HG03469 (cell line): ENCODE results near the gene MBTPS1.

Source experiments
- ATAC-seq: cut with Tn5 transposase; IDR thresholded peaks from one replicate; pipeline ENCODE4 v1.9.1; 2021; ENCODE audit warnings: mild to moderate bottlenecking, moderate library complexity, moderate number of reproducible peaks; ENCODE audit not compliant: unreplicated experiment

Gene MBTPS1

DNA sequence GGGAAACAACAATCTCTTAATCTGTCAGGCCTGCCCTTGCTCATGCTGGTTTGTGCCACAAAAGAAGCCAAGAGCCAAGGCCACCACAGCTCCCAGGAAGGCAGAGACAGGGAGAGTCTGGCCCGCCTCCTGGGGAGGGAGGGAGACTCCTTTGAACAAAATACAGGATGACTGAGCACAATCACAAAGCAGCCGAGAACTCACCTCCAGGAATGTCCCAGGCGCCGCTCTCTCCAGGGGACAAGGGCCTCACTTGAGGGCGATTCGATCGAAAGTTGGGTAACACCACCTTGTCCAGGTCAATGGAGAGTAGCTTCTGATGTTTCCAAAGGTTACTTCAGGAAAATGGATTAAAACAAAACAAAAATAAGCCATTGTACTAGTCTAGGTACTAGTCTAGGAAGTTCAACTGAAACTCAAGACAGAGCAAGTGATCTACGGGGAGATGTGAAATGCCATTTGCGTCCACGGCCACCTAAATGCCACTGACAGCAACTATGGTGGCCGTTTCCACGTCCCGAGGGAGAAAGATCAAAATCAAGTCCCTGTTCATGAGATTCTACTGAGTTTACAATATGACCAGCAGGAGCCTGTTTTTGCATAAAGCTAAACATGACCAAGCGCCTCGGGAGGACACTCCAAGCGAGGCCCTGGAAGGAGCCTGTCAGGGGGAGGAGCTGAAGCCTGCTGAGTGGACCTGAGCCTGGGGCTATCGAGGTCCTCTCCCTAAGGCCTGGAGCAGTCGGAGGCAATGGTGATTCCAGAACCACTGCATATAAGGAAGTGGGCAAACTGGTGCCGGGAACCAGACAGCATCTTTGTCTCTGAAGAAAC lies 60.7 kb downstream of the MBTPS1 start:
- no peak for ATAC-seq

DNA sequence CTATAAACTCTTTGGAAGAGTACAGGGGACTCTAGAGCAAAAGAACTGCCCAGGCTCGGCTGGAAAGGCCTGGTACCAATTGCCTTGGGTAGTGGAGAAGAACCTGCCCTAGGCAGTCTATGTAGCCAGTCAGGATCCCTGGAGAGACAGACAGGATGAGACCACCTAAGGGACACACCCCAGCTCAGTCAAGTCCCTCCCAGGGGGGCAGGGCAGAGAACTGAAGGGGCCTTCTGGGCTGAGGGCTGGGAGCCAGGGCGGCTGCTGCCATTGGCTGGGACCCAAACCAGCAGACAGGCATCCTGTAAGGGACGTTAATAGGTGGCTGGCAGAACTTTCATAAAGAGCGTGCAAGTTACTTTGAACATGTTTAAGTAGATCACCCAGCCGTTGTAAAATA lies 61.4 kb downstream of the MBTPS1 start:
- ATAC-seq, result no peak

DNA sequence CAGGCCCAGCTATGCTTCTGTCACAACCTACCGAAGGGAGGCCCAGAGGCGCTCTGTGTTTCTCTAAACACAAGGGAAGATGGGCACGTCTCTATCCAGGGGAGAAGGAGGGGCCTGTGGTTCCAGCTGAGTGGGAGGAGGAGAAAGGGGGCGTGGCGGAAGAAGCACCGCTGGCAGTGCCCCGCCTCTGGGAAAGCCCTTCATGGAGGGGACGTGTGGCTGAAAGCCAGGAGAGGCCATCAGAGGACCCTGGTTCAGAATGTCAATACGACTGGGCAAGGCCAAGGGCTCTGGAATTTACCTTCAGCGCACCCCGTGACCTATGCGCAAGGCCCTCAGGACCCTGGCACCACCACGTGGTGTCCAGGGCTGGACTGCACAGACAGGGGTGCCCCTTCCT lies 61.8 kb downstream of the MBTPS1 start:
- no peak for ATAC-seq

DNA sequence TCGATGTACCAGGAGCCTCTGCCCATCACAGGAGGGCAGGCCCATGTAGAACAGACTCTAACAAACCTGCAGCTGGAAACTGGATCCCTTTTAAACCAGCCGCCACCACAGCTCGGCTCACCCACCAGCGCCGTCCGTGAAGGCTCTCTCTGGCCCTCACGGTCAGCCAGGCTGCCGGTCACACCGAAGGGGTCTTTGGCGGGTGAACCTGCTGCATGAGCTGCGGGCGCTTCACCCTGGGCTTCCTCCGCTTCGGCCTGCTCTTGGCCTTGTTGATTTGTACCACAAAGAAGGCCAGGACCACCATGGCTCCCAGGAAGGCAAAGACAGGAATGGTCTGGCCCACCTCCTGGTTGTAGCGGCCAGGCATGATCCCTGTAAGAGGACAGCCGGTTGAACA lies 62.5 kb downstream of the MBTPS1 start:
- ATAC-seq, result no peak

DNA sequence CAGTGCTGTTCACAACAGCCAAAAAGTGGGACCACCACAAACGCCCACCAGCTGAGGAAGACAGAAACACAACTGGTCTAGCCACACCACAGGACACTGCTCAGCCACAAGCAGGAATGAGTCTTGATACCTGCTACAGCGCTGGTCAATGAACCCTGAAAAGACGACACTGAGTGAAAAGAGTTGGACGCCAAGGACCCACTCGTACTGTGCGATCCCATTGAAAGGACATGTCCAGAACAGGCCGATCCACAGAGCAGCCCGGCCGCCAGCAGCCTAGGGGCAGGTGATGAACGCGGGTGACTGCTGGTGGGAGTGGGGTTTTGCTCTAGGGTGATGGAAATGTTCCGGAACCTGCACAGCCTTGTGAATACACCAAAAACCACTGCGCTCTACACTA lies 63.5 kb downstream of the MBTPS1 start:
- no peak for ATAC-seq

DNA sequence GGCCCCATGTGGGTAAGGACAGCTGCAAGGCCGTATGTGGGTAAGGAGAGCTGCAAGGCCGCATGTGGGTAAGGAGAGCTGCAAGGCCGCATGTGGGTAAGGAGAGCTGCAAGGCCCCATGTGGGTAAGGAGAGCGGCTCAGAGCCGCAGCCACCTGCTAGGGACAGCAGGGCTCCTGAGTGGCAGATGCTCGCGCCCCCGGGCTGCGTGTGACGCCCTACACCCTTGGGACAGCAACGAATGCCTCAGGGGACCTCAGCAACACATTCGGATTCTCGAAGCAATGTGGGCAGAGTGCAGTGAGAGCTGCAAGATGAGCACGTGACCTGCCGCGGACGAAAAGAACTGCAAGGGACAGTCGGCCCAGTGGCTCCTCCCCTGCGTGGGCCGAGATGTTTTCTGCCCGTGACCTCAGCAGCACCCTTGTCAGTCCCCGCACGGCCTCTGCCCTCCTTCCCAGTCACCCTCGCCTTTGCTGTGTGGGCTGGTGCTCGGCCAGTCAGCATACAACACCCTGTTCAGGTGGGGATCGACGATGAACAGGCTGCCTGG lies 64.6 kb downstream of the MBTPS1 start:
- no peak for ATAC-seq

DNA sequence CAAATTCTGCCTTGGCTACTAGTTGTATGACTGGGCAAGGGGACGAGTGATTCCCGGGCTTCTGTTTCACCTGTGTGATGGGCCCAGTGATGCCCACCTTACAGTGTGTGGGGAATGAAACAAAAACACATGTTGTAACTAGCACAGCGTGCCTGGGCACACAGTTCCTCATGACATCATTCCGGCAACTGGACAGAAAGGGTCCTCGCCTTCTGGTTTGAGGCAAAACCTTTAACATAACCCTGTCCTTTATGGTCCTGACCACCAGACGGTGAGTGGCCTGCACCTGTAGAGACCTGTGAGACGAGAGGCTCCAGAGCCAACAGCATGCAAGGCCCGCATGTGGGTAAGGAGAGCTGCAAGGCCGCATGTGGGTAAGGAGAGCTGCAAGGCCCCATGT lies 66.4 kb downstream of the MBTPS1 start:
- no peak for ATAC-seq

DNA sequence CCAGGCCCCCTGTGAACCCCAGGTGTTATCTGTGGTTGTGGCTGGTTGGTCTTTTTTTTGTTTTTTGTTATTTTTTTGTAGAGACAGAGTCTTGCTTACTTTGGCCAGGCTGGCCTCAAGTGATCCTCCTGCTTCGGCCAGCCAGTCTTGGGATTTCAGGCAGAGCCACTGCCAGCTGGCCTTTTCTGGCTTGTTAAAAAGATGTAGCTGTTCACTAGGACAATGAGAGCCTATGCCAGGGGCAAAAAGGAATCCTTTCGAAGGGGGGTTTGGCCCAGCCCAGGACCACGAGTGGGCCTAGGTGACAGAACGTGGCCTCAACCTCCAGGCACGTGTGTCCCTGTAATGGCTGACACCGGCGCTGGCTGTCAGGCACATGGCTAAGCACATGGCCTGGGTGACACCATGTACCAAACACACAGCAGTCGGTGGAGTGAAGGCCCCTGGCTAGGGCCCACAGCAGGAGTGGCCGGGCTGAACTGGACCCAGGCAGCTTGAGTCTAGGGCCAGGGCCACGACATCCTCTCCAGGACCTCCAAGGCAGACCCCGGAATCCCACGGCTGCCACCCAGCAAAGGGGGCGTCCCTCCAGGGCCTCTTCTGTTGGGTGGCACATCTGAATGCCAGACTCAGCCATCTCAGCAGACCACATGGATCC lies 67.2 kb downstream of the MBTPS1 start:
- ATAC-seq, result no peak

DNA sequence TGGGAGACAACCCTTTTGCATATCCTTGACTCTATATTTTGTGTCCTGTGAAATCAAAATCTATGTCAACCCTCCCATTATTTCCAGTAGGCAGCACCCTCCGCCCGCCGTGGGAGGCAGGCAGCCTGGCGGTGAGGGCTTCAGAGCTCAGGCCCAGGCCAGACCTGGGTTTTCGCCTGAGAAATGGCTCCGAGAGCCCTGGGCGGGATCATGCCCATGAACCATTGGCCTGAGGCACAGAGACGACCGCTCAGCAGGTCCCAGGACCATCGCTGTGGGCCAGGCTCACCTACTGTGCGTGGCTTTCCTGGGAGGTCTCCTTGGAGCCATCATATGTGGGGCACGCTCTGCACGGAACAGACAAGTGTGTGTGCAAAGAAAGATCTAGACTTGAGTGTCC lies 67.9 kb downstream of the MBTPS1 start:
- ATAC-seq, result no peak

DNA sequence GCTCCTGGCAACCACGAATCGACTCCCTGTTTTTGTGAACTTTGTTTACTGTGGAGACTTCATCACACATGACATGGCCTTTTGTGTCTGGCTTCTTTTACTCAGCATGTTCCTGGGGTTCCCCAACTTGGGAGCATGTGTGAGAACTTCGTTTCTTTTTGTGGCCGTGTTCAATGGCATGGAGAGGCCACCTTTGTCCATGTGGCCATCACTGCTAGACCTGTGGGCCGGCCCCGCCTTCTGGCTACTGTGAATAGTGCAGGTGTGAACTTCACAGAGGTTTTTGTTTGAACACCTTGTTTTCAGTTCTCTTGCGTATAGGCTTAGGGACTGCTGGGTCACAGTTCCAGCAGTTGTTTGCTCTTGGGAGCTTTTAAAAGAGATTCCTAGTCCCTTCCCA lies 68.5 kb downstream of the MBTPS1 start:
- ATAC-seq, result no peak

DNA sequence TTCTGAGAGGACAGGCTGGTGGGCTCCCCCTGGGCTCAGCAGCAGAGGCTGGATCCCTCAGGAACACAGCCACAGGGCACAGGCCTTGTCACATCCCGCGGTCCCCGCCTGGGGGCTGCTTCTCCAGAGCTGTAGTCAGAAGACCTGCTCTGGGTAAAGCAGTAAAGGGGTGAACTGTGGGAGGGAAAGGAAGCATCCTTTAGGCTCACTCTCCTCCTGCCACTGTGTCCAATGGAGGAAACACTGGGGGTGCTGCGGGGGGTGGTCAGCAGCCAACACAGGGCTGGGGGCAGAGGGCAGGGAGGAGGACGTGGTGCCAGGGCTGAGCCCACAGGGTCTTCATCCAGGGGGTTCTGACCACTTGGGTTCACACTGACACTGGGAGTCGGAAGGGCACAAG lies 69.1 kb downstream of the MBTPS1 start:
- no peak for ATAC-seq

DNA sequence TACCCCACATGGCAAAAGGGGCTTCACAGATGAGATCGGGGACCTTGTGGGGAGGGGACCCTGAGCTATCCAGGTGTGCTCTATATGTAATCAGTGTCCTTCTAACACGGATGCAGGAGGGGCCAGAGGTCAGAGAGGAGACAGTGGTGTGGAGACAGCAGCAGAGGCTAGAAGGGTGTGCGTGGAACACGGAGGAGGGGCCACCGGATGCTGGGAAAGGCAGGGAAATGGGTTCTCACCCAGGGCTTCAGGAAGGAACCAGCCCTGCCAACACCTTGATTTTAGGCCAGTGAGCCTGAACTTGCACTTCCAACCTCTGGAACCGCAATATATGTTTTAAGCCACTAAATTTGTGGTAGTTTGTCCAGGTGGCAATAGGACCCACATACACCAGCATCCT lies 69.5 kb downstream of the MBTPS1 start:
- no peak for ATAC-seq

DNA sequence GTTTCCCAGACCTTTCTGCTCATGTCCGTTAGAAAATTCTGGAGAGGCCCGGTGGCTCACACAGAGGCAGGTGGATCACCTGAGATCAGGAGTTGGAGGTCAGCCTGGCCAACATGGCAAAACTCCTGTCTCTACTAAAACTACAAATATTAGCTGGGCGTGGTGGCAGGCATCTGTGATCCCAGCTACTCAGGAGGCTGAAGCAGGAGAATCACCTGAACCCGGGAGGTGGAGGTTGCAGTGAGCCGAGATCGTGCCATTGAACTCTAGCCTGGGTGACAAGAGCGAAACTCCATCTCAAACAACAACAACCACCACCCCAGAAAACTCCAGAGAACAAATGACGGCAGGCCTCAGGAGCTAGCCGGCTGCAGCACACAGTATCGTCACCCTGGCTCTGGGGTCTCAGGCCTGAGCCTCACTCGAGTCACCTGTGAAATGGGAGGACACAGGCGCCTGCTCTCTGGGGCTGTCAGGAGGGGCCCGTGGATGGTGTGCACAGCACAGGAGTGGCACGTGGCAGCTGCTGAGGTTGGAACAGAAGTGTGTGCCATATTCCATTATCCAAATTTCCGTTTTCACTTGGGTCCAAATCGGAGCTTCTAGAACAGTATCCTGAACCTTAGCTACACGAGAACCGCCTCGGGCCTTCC lies 70.8 kb downstream of the MBTPS1 start:
- ATAC-seq, result no peak

DNA sequence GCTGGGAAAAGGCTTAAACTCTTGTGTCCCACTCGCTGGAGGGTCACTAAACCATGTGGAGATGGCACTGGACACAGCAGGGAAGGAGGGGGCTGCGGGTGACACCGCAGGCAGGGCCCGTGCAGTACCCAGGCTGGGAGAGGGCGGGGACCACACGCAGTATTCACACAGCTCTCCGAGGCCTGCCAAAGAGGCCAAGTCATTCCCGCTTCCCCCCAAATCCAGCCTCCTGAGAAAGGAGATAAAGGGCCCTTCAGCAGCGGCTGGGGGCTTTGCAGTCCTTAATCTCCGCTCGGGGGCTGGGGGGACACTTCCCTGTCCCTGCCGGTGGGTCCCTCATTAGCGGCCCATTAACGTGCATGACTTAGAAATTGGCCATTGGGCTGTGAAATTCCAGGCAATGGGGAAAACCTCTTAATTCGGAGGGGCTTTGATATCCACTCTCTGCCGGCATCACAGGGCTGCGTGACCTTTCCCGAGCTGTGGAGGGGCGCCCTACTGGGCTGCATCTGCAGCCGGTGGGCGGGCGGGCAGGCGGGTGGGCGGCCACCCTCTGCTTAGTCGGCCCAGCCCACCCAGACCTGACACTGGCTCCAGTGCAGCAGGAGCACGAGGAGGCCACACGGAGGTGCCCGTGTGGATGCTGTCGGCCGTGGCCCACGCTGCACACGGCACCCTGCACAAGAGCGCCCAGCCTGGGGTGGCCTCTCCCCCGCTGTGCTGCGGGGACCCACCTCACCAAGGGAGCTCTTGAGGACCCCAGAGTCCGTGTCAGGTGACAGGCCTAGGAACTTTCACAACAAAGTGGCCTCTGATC lies 71.5 kb downstream of the MBTPS1 start:
- no peak for ATAC-seq

DNA sequence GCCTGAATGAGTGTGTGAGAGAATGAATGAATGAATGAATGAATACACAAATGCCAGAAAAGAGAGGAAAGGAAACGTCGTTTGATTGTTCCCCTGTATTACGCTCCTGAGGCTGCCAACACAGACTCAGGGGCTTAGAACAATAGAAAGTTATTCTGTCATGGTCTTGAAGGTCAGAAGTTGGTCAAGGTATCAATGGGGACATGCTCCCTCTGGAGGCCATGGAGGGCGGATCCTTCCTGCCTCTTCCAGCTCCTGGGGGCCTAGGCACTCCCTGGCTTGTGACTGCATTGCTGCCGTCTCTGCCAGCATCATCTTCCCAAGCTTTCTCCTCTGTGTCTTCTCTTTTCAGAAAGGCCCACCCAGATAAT lies 72.6 kb downstream of the MBTPS1 start:
- ATAC-seq, result no peak

DNA sequence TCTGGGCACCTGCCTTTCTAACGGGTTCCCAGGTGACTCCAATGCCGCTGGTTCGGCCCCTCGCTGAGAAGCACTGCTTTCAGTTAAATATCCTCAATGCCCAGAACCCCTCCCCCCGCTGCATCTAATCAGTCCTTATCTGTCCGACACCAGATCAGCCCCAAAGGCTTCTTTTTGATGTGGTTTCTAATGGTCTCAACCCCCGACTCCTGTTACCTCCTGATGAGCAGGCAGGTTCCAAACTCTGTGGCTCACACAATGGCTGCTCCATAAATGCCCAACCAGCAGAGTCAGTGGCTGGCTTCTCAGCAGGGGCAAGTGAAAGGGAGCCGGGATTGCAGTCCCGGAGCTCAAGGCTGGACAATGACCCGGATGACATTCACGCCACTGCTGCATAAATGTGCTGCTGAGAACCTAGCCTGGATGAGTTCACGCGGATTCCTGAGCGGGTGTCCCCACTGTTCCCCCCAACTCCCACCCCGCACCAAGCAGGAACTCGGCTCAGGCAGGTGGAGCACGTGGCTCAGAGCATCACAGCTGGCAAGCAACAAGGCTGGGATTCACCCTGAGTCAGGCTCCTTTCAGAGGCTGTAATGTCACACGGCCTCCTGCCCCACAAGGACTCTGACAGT lies 73.1 kb downstream of the MBTPS1 start:
- no peak for ATAC-seq

DNA sequence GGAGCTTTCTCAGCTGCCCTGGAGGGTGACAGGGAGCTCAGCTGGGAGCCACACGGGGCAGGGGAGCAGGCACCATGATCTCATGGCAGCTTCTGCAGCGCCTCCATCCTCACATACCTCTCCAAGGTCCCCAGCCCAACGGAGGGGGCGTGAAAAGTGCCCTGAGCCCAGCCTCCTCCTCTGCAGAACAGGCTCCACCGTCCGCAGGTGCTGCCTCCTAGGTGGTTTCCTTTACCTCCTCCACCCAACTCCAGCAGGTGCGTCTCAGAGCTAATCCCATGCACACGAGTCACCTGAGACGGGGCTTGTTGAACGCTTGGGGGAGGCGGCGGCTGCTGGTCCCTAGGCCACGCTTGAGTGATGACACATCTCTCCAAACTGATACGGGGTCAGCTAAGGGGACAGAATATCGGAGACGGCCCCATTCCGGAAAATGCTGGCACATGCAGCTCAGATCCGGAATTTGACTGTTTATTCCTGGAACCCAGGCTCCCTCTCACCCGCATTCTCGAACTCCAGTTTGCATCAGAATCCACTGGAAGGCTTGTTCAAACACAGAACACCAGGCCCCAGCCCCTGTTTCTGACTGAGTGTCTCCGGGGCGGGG lies 73.8 kb downstream of the MBTPS1 start:
- ATAC-seq, result no peak

DNA sequence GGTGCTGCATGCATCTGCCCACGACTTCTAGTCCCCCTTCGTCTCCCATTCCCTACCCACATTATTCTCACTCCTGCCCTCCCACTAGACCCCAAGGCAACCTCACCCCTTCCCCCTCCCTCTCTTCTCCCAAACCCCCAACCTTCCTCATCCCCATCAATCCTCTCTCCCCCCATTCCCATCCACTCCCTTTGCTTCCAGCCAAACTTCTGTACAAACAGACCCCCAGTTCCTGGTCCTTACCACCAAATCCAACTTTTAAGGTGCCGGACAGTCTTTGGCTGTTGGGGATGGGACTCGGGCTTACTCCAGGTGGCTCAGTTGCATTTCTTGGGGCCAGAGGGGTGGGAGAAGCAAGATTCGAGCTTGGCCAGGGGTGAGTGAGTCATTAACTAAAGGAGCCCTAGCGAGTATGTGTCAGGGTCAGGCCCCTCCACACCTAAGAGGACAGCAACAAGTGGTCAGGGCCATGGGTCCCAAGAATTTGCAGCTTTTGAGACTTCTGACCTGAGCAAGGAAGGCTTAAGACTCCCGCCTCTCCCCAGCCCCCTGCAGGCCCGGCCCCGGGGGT lies 74.3 kb downstream of the MBTPS1 start, which contains the start of gene SLC38A8:
TSS of gene SLC38A8 (minus strand) at position 488 of the 571 bp plus-strand sequence. CDS start 638 bp downstream, outside the sequence.
- no peak for ATAC-seq

DNA sequence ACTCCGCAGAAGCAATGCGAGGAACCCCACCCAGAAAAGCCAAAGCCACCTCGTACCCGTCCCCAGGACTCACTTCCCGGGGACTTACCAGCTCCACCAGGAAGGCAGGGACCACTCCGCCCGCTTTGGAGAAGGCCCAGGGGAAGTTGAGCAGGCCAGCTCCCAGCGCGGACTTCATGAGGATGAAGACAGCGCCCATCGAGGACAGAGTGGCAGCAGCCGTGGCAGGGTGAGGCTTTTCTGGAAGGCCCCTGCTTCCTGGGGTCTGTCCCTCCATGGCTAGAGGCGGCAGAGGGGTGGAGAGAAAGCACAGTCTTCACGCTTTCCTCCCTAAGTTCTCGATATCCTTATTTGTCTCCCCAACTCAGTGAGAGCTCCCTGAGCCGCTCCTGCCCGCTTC lies 74.9 kb downstream of the MBTPS1 start:
- ATAC-seq, result no peak
